A549 (cell line): ENCODE results near the gene DIP2A. TPM values are rescaled to one million over a fixed set of nuclear protein-coding genes. Genes with fewer than 3 reads are reported as not detected.
A peak's percentile ranks its signal among the peaks of the same experiment; 100 is the strongest.

Source experiments
- ATAC-seq, 2 experiments: fragments of 200-7000 bp in 1 of 2; fragments of >200 bp in 1 of 2; cut with Nextera tagmentation in 1 of 2; cut with Tn5 transposase in 1 of 2; 3 replicates each; pipeline versions ENCODE4 v1.8.0 to v1.9.1; 2018 to 2020; ENCODE audit warnings: mild to moderate bottlenecking in 1 of 2, moderate library complexity in 1 of 2
- CTCF ChIA-PET: fragments of 300-600 bp; sonication (Branson Sonifier 250); formaldehyde crosslinking; extraction: SDS; loops from one replicate; lab custom pipeline; 2021; ENCODE audit warnings: antibody characterized with exemption, inconsistent platforms; lab: Yijun Ruan, JAX
- POLR2A ChIA-PET: fragments of 350-600 bp; formaldehyde crosslinking; extraction: SDS; loops from one replicate; lab custom pipeline; 2021; ENCODE audit warnings: antibody characterized with exemption, inconsistent platforms; lab: Yijun Ruan, JAX
- DNase-seq, 2 experiments: peaks; one replicate each; pipeline versions ENCODE4 v3.0.0 to v3.0.0-alpha.2; 2011 to 2016; ENCODE audit warnings: low read depth in 1 of 2, low spot score in 1 of 2
- FAIRE-seq: peaks from 2 replicates; lab custom pipeline; 2011; peaks lifted over from hg19 to GRCh38; lab: Jason Lieb, UNC
- H3K27ac ChIP-seq, 2 experiments: fragments of >200 bp; sonication (Bioruptor Twin); formaldehyde crosslinking; 3 replicates each; pipeline ENCODE4 v1.5.1; 2016 to 2017
- H3K4me1 ChIP-seq: fragments of >200 bp; sonication (Bioruptor Twin); formaldehyde crosslinking; 3 replicates; pipeline ENCODE4 v1.6.1; 2016
- H3K4me2 ChIP-seq: fragments of >200 bp; sonication (Bioruptor Twin); formaldehyde crosslinking; 3 replicates; pipeline ENCODE4 v1.6.1; 2016
- H3K4me3 ChIP-seq: fragments of >200 bp; sonication (Bioruptor Twin); formaldehyde crosslinking; 3 replicates; pipeline ENCODE4 v1.5.1; 2016
- H3K9me3 ChIP-seq: fragments of >200 bp; sonication (Bioruptor Twin); formaldehyde crosslinking; 3 replicates; pipeline ENCODE4 v1.6.1; 2016
- BCL3 ChIP-seq: fragments of >200 bp; sonication (Bioruptor Twin); formaldehyde crosslinking; IDR thresholded peaks from 3 replicates; pipeline ENCODE4 v1.6.1; 2016
- CBX2 ChIP-seq: fragments of 200-600 bp; sonication (generic); IDR thresholded peaks from 2 replicates; pipeline ENCODE4 v1.6.1; 2016; ENCODE audit warnings: low read depth, mild to moderate bottlenecking, borderline replicate concordance
- CBX8 ChIP-seq: fragments of 200-600 bp; sonication (generic); IDR thresholded peaks from 2 replicates; pipeline ENCODE4 v1.6.1; 2016
- CEBPB ChIP-seq, 2 experiments: fragments of >200 bp in 1 of 2; sonication (Bioruptor Twin) in 1 of 2; formaldehyde crosslinking in 1 of 2; IDR thresholded peaks; 2 replicates each; pipeline ENCODE4 v1.6.1; 2012 to 2016
- CHD2 ChIP-seq: fragments of 150-350 bp; IDR thresholded peaks from 2 replicates; pipeline ENCODE4 v1.6.1; 2014; ENCODE audit warnings: low read length; ENCODE audit not compliant: partially characterized antibody
- CHD4 ChIP-seq: fragments of 200-600 bp; sonication (generic); IDR thresholded peaks from 2 replicates; pipeline ENCODE4 v1.6.1; 2016; ENCODE audit warnings: antibody characterized with exemption, mild to moderate bottlenecking, borderline replicate concordance
- EHF ChIP-seq: fragments of 250-450 bp; sonication (Bioruptor Pico); IDR thresholded peaks from 2 replicates; pipeline ENCODE4 v1.5.0; 2020; ENCODE audit warnings: mild to moderate bottlenecking
- EHMT2 ChIP-seq: fragments of 200-600 bp; sonication (generic); IDR thresholded peaks from 2 replicates; pipeline ENCODE4 v1.6.1; 2016; ENCODE audit warnings: antibody characterized with exemption, low read depth, mild to moderate bottlenecking, moderate library complexity
- FOSB ChIP-seq: fragments of 250-450 bp; sonication (Bioruptor Pico); IDR thresholded peaks from 2 replicates; pipeline ENCODE4 v1.5.0; 2020; ENCODE audit warnings: mild to moderate bottlenecking, moderate library complexity
- HES2 ChIP-seq: fragments of >200 bp; sonication (Bioruptor Twin); formaldehyde crosslinking; IDR thresholded peaks from 2 replicates; pipeline ENCODE4 v1.6.1; 2016
- HEYL ChIP-seq: fragments of 250-450 bp; sonication (Bioruptor Pico); IDR thresholded peaks from 2 replicates; pipeline ENCODE4 v1.8.0; 2021; ENCODE audit warnings: mild to moderate bottlenecking, moderate library complexity
- KDM1A ChIP-seq: fragments of 200-600 bp; sonication (generic); IDR thresholded peaks from 2 replicates; pipeline ENCODE4 v1.6.1; 2016; ENCODE audit warnings: low read depth, mild to moderate bottlenecking
- NFE2L2 ChIP-seq: fragments of 150-350 bp; conservative IDR thresholded peaks from 2 replicates; pipeline ENCODE4 v1.6.1; 2014; ENCODE audit warnings: low read length
- NR3C1 ChIP-seq: fragments of >200 bp; sonication (Bioruptor Twin); formaldehyde crosslinking; IDR thresholded peaks from 3 replicates; pipeline ENCODE4 v1.6.1; 2017
- PBX3 ChIP-seq: IDR thresholded peaks from 2 replicates; pipeline ENCODE4 v1.6.1; 2012
- PHF8 ChIP-seq: fragments of 200-600 bp; sonication (generic); IDR thresholded peaks from 2 replicates; pipeline ENCODE4 v1.6.1; 2016; ENCODE audit warnings: low read depth, mild to moderate bottlenecking, antibody characterized with exemption, moderate library complexity, borderline replicate concordance
- POLR2AphosphoS2 ChIP-seq: conservative IDR thresholded peaks from 2 replicates; pipeline ENCODE4 v1.6.1; 2012; ENCODE audit warnings: low read length, improper control_type of control experiment, inconsistent platforms
- RAD21 ChIP-seq, 2 experiments: fragments of >200 bp in 1 of 2; sonication (Bioruptor Twin) in 1 of 2; formaldehyde crosslinking in 1 of 2; IDR thresholded peaks in 1 of 2; conservative IDR thresholded peaks in 1 of 2; 2 replicates in 1 of 2; 3 replicates in 1 of 2; pipeline ENCODE4 v1.6.1; 2012 to 2018; ENCODE audit warnings: inconsistent platforms in 1 of 2
- RCOR1 ChIP-seq: fragments of 150-350 bp; IDR thresholded peaks from 2 replicates; pipeline ENCODE4 v1.6.1; 2014; ENCODE audit warnings: antibody characterized with exemption, low read length, low read depth
- REST ChIP-seq: fragments of 200-600 bp; sonication (generic); IDR thresholded peaks from 2 replicates; pipeline ENCODE4 v1.6.1; 2016; ENCODE audit warnings: antibody characterized with exemption, mild to moderate bottlenecking, moderate library complexity
- TFCP2L1 ChIP-seq: fragments of 250-450 bp; sonication (Bioruptor Pico); IDR thresholded peaks from 2 replicates; pipeline ENCODE4 v1.5.0; 2021; ENCODE audit warnings: mild to moderate bottlenecking
- ZNF302 ChIP-seq: fragments of 250-450 bp; sonication (Bioruptor Pico); IDR thresholded peaks from 2 replicates; pipeline ENCODE4 v1.9.0; 2021; ENCODE audit warnings: inconsistent platforms, mild to moderate bottlenecking, moderate library complexity
- WGBS: methylation state at CpG from one replicate; pipeline ENCODE4 v1.1.6; 2017; ENCODE audit errors: missing lambda C conversion rate; 5-methylcytosine and 5-hydroxymethylcytosine counted together
- polyA plus RNA-seq, 4 experiments: library from polyadenylated mRNA; depleted of rRNA in 3 of 4; stranded (reverse); fragments of >200 nt; fragmentation: RNase III in 1 of 4; extraction: RNeasy Plus Mini Kit Qiagen cat#74134 plus additional on column Dnase treatment in 1 of 4; gene quantifications; 2 replicates in 3 of 4; 3 replicates in 1 of 4; pipeline ENCODE4 v1.2.3, GENCODE V29; 2011 to 2017

Gene DIP2A
- polyA plus RNA-seq, 2 of the 4 experiments (the other 2 are of a cell fraction) = 13.3 to 18.4 TPM

GRCh38 chr21:46456750-46457149, 1.9 kb upstream of the DIP2A start:
- peaks cover 12% of the 10 kb centered on the region for H3K4me1 ChIP-seq
- no peak for DNase-seq
- WGBS = 86% methylated on average over 4 of the region's 4 CpGs
- no peak for ATAC-seq
- no peak for TF ChIP-seq RAD21 (conservative IDR thresholded peaks at IDR 0.05 in 1 of 2, IDR thresholded peaks at IDR 0.05 in 1 of 2)
- TF ChIP-seq EHF (CRISPR knock-in tag) = no peak
- no peak for TF ChIP-seq BCL3
- TF ChIP-seq KDM1A = no peak
- no peak for TF ChIP-seq CEBPB (IDR thresholded peaks at IDR 0.05)
- no peak for TF ChIP-seq CHD2
- no peak for TF ChIP-seq TFCP2L1 (CRISPR knock-in tag)
- TF ChIP-seq CBX2 = no peak
- TF ChIP-seq NR3C1 = no peak
- no peak for TF ChIP-seq EHMT2
- no peak for TF ChIP-seq PBX3
- TF ChIP-seq CBX8 = no peak
- no peak for TF ChIP-seq PHF8
- no peak for TF ChIP-seq REST
- TF ChIP-seq NFE2L2 = no peak
- TF ChIP-seq HES2 = no peak
- H3K4me3 ChIP-seq = no peak overlapping the region
- POLR2A ChIA-PET = no interaction called here
- CTCF ChIA-PET = no interaction called here
- no peak for FAIRE-seq
- no peak overlapping the region for H3K27ac ChIP-seq
- no peaks in the 10 kb centered on the region for H3K9me3 ChIP-seq
- peak overlapping the region; percentile 97 for H3K4me2 ChIP-seq

- WGBS = 9% methylated on average over 12 of the region's 30 CpGs
- Histone ChIP-seq H3K9me3 (no peaks in the 10 kb centered on the region), H3K27ac (peak overlapping the region; percentile 89 to 97)
- no peak for FAIRE-seq
- TF ChIP-seq ZNF302 (CRISPR knock-in tag) (no peak), CHD2 (no peak), CHD4 (no peak), FOSB (no peak), TFCP2L1 (CRISPR knock-in tag) (no peak), HEYL (no peak), RCOR1 (no peak), PBX3 (no peak), POLR2AphosphoS2 (no peak)
- TF ChIP-seq, all 56 proteins: peak for 0
- H3K4me1 ChIP-seq = peaks cover 12% of the 10 kb centered on the region
- H3K4me3 ChIP-seq = peak overlapping the region; percentile 71
- DNase-seq = peak; percentile 16 to 30
- ATAC-seq = peak; percentile 27 to 55; a peak in 5 of 6 replicates
- ChIA-PET POLR2A (no interaction called here), CTCF (no interaction called here)
- H3K4me2 ChIP-seq = peak overlapping the region; percentile 97
These were observed 833 bp upstream of the DIP2A start for GRCh38 chr21:46457801-46458314.
